HG02938 (cell line): ENCODE results near the gene PIK3R5.

Experiments
- ATAC-seq: cut with Tn5 transposase; IDR thresholded peaks from one replicate; pipeline ENCODE4 v1.9.1; 2021; ENCODE audit warnings: mild to moderate bottlenecking, moderate library complexity; ENCODE audit not compliant: unreplicated experiment

PIK3R5 gene

DNA sequence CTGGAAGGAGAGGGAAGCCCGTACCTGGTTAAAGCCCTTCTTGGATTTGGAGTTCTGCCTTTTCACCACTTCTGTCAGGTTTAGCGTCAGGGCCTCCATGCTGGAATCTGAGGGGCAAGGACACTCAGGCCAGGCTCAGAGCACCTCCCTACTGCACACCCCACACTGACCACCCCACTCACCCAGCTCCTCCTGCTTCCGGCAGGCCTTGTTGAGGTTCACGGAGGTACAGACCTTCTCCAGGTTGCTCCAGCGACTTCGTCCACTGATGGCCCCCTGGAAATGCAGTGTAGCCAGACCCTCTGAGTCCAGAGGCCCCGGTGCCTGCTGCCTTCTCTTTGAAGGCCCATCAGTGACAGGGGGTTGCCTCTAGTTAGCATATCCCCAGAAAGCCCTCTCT, 83.9 kb downstream of the PIK3R5 start:
- no peak for ATAC-seq

DNA sequence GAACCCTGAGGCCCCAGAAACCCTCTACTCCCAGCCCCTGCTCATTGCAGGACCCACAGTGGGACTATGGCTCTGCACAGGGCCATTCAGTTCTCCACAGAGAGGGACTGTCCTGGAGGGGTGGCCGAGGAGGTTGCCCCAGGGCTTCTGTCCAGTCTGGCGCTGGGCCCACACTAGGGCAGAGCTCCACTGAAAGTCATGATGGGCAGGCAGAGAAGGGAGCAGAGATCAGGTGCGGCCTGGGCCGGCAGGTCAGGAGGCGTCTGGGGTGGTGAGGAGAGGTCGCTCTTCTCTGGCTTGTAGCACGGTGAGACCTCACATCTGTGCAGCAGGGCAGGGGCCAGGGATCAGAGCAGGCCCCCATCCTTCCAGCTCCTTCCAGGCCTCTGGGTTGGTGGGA, 85.0 kb downstream of the PIK3R5 start:
- ATAC-seq, result no peak

DNA sequence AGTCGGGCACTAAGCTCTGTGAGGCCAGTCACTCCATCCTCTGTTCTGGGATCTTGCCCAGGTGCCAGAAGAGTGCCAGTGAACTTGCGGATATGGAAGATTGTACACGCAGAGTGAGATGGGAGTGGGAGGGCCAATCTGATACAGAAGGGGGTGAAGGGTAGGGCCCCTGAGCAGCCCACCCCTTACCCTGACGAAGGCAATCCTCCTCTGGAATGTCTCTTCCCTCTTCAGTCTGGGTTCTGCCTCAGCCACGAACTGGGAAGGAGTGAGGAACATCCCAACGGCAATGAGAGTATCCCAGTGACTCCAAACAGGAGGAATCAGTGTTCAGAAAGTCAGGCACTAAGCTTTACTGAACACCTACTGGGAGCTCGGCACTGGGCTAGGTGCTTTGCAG, 86.1 kb downstream of the PIK3R5 start:
- ATAC-seq, result no peak

DNA sequence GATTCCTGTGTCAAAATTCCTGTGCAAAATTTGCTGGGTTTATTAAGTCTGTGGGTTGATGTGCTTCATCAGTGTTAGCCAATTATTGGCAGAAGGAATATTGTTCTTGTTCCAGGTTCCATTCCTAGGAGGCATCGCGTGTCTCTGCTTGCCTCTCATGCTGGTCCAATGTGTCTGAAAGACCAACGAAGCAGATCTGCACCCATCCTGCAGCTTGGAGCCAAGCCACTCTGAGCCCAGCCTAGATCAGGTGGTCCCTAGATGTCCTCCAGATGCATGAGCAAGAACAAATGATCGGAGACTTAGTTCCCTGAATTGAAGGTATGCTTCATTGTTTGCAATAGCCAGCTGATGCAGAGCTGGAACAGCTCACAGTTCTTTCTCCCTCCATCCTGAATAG, 87.5 kb downstream of the PIK3R5 start:
- ATAC-seq, result no peak

DNA sequence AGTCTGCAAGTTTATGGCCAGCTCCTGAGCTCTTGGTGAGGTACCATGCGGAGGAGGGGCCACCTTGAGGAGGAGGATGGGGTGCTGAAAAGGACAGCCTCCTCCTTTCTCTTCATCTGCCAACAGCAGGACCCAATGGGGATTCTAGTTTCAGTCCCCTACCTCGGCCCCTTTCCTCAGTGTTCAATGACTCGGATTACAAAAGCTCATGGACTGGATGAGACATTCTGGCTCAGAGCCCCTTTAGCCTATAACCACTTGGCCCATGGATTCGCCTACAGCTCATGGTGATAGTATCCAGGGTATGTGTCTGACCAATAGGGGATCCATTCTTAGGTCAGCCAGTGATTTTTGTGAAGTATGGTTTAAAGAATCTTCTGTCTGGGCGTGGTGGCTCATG, 89.5 kb downstream of the PIK3R5 start:
- no peak for ATAC-seq

DNA sequence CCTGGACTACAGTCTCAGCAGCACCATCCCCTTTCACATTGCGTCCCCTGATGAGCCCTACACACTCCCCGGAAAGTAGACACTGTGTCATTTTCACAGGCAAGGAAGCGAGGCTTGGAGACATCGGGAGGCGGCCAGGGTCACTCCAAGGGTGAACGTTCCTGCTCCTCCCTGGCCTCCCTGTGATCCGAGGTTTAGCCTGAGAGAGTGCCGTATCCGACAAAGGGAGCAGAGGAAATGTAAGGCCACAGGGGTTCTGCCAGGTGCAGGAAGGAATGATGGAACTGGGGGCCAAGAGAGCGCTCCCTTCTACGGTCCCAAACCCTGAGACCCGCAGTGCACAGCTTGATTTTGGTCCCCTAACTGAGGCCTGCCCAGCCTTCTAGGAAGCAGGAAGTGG, 90.1 kb downstream of the PIK3R5 start:
- ATAC-seq, result no peak

DNA sequence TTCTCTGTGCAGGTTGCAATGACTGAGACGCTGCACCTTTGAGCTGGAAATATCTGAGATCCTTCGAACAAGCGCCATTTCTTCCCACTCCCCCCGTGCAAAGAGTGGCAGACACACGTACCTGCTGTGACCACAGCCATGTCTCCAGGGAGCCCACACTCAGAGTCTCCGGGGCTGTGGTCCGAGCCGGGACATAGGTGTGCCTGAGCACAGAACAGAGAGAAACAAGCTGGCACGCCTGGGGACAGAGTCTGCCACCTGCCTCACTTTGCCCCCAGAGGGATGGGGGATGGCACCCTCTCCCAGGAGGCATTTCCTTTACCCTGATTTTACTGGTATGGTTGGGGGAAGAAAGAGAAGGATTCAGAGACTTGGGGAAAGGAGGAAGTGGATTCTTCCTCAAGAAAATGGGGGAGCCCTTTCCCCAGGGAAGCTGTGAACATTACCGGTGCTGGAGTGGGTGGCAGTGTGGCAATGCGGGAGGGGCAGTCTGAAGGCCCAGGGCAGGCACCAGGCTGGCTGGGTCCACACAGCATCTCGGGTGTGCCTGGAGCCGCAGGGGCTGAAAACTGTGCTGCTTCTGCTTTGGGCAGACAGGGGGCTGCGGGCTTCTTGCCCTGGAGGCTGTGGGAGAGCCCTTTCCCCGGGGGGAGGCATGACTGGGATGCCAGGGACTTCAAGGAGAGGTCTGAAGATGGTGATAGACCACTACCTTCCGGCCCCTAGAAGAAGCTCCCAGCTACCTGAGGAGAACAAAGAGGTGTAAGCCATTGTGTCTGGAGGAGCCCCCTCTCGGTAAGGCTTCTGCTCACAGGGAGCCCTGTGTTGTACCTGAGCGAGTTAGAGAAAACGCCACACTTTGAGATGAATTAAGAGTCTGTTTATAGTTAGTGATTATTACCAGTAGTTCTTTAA, 91.4 kb downstream of the PIK3R5 start:
- no peak for ATAC-seq

DNA sequence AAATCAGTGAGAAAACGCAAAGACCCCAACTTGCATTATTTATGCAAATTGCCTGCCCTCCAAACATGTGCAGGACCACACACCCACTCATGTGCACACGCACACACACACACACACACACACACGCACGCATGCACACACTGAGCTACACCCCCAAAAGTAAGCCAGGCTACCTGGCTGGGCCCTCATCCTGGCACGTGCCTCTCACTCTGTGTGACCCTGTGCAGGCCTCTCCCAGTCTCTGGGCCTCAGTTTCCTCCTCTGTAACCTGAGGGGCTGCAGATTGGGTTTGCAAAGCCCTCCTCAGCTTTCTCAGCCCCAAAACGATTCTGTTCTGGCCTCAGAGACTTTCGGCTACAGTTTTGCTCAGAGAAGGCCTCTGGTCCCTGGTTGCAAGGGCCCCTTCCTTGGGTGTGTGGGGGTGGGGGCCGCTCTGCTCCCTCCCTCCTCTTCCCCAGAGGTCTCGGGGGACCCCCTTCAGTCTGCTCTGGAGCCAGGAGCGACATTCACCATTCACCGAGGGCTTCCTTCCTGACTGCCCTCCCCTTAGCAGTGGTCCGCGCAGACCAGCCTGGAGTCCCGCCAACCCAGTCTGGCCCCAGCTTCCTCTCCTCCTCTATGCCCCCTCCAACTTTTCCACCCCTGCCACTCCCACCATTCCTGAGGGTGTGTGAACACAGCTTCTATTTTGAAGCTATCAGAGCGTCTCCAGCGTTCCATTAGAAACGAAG, 92.6 kb downstream of the PIK3R5 start:
- no peak for ATAC-seq

DNA sequence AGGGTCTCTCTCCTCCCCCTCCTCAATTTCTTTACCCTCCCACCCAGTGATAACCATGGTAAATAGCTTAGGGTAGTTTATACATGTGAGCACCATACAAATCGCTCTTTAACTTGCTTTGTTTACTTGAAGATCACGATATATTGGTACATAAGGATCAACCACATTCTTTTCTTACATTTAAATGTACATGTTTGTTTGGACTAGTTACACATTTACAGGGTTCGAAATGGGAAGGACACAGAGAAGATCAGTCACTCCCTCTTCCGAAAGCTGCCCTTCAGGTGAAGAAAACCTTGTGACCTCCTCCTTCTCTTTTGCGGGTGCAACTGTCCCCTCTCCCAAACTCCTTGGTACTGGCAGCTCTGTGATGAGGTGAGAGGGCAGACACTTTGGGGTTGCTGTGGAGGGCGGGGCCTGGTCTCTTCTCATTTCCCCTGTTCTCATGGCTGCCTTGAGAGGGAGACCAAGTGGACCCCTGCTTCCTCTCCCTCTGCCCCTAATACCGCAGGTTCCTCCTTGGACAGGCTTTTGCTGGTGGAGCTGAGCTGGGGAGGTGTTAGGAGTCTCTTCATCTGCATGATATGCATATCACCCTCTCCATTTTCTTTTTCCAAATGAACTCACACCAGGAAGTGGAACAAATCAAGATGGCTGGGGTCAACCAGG, 93.3 kb downstream of the PIK3R5 start:
- ATAC-seq, result no peak

DNA sequence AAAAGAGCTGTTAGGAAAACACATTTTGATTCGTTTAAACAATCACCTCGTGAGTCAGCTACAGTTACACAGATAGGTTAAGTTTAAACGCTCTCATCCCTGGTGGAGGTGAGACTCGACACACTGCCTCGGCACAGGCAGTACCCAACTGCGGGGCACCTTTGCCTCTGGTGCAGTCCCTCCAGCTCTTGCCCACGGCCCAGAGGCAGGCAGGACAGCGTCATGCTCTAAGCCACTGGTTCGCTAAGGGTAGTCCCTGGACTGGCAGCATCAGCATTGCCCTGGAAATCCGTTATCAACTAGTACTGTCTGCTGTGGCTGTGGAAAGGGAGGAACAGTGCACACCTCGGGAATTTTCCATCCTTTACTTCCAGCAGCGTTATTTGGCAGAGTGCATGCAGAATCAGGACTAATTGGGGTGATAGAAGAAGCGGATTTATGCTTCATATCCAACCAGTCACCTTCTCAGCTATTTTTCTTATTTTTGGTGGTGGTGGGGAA, 94.4 kb downstream of the PIK3R5 start:
- ATAC-seq, result no peak

DNA sequence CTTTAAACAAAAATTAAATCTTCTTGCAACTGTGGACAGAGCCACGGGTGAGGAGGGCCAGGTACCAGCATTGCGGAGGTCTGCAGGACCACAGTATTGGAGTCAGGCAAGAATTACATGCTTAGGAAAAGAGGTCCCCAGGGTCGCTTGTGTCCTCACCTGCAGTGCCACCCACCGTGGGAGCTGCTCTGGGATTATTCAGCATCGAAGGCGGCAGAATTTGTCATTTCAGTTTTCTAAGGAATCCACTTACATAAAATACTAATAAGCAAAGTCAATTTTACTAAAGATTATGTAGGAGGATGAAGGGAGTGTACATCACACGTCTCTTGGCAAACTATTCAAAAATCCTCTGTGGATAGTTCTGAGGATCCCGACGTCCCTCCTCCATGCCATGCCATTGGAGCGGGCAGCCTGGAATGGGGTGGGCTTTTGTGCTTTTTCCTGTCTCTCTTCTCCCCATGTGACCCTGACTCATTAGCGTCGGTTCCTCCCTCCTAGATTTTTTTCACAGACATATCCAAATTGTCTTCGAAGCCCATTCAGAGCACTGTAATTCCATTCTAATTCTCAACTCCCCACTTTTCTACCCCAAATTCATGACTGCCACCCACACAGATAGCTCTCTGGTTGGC, 95.0 kb downstream of the PIK3R5 start:
- no peak for ATAC-seq

DNA sequence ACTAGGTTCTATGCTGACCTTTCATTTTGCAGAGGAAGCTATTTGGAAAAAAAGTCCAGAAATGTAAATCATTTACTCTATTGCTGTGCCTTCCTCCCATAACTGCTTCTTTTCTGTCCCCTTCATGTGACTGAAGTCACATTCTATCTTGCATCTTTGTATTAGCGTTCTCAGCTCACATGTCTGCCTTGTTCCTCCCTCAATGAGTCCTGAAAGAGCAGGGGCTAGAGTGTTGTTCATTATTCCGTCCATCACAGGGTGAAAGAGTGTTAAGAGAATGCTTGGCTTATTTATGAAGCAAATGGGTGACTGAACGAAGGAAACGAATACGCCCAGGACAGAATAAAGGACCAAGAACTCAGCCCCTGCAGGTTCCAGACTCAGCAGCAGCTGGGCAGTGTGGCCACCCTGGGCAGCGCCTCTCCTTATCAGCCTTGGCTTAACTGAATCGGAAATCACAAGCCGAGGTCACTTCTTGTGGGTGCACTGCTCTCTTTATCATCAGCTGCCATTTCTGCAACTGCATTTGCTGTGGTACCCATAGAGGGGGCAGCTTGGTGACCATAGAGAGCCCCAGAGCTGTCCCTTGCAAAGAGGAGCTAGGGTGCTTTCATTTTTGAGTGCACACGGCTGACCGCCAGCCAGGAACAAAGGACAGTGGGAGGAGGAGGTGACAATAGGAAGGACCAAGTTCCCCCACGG, 96.2 kb downstream of the PIK3R5 start:
- ATAC-seq, result no peak

DNA sequence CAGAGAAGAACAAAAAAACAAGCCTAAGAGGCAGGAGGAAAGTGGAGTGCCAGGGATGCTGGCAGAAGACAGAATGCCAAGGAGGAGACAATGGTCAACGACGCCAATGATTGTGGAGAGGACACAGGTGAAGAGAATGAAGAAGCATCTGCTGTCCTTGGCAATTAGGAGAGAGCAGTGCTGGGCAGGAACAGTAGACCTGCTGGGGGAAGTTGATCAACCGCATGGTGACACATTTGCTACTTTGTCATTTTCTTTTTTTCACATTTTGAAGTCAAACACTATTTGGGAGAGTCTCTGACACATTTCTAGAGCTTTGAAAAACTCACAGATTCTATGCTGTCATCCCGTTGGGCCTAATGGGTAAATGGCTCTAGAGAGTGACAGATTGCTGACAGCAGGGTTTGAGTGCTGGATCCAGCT, 97.0 kb downstream of the PIK3R5 start:
- peak; percentile 50 for ATAC-seq

DNA sequence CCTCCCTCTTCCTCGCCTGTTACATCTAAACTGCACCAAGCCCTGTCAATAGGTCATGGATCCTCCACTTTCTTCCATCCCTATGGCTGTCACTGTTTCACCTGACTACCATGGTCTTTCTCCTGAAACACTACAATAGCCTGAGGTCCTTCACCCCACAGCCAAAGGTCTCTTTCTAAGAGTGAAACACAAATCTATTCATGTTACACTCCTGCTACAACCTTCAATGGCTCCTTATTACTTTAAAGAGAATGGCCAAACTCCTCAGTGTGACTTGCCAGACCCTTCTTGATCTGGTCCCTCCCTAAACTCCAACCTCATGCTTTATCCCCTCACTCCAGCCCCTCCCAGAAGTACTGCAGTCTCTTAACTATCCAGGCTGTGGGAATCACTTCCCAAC, 97.4 kb downstream of the PIK3R5 start:
- no peak for ATAC-seq

DNA sequence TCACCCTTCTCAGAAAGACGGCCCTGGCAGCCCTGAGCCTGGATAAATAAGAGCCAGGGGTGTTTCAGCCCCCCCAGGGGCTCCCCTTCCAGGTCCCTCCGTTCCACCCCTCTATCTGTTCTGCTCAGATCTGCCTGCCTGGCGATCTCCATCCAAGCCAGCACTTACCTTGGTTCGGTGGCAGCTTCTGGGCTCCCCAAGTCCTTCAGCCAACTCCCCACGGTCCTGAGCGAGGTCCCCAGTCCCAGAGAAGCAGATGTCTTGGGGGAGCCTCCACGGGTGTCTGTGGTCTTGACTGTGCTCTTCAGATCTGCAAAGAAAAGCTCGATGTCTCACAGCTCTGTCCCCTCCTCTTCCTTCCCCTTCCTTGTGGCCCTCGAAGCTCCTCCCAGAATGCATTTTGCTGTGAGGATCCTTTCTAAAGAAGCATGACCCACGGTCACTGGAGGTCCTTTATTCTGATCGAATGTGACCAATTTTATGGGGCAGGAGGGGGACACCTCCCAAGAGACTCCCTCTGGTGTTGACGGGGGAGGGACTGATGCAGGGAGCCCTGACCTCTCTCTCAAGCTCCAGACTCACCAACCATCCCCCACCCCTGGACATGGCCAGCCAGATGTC, 98.0 kb downstream of the PIK3R5 start, which contains the start of gene PIK3R6:
Gene PIK3R6 (minus strand): TSS at position 314 of the 621 bp plus-strand sequence. CDS start 17,880 bp downstream, outside the sequence.
- ATAC-seq, result no peak

DNA sequence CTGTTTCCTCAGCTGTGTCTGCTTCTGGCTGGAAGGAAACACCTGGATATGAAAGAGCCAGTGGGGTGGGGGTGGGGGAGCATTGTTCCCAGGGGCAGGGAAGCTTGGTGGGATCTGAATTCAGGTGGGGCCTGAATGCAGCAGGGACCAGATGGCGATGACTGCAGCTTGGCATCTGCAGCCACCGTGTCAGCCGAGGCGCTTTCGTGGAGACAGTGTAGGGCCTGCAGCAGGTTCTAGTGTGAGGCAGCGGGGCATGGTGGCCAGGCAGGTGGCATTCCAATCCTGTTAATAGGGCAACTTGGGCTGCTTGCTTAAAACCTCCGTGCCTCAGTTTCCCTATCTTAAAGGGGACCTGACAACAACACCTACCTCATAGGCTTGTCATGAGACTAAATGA, 99.7 kb downstream of the PIK3R5 start:
- no peak for ATAC-seq

DNA sequence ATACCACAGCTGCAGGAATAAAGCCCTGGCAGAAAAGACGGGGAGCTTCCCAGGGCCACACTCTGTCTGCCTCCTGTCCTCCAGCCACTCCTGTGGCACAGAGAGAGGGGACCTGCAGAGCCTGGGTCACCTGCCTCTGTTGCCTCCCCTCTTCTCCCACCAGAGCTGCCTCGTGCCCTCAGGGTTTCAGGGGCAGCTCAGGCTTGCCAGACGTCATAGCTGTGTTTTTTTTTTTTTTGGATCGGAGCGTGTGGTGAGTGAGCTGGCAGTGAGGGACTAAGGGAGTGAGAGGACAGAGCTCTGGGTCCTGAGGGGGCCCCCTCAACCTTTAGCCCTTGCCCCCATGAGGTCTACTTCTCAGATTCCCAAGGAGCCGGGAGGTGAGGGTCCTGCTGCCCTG, 100.1 kb downstream of the PIK3R5 start:
- ATAC-seq, result no peak

DNA sequence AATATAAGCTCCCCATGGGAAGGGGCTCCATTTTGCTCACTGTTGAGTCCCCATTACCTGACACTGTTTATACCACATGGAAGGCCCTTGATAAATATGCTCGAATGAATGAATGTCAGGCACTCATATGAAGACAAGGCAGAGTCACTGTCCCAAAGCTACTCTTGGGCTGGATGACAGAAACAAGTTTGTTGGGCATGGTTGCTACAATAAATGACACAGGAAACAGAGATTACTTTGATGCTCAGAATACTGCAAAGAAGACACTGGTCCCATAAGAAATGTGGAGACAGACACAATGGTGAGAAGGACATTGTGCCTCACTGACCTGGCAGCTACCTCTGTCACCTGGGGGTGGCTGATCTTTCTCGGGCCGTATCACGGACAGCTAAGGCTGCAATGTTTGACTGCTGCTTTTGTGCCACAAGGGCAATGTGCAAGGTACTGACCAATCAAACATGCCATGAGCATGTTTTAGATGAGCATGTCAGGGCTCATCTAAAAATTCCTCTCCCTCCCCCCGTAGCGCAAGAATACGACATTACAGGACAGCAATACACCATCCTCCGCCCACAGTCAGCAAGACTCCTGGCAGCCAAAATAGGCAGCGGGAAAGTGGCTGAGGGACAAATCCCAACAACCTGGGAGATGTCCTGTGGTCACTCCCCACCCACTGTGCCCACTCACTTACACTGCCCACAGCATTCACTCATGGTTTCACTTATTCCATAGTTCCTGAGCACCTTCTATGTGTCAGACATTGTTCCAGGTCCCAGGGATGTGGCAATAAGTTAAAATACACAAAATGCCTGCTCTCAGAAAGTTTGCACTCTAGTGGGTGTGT, 103.1 kb downstream of the PIK3R5 start:
- no peak for ATAC-seq
